Stimulated activated naive B cell treated with anti-CD40 and anti-IgM and Interleukin-4, amounts not matched to agents 10 μg/mL and 1 μg/mL and 100 μg/mL, for 72 hours (primary cell): ENCODE measurements around the gene CA12.

Experiments
- ATAC-seq, 2 donors: fragments of 150-1000 bp; cut with Tn5 transposase; replicated peaks; 2 replicates each; pipeline ENCODE4 v1.10.0; 2021; ENCODE audit warnings: moderate library complexity in 1 of 2
- DNase-seq: peaks from one replicate; pipeline ENCODE4 v3.0.0; 2021
- H3K27ac Mint-ChIP-seq: one replicate; pipeline ENCODE4 v1.8.0; 2022; ENCODE audit warnings: mild to moderate bottlenecking, mixed read lengths
- H3K27me3 Mint-ChIP-seq, 2 donors: one replicate each; pipeline ENCODE4 v1.8.0; 2022; ENCODE audit warnings: mixed read lengths in 2 of 2
- H3K36me3 Mint-ChIP-seq, 2 donors: one replicate each; pipeline ENCODE4 v1.8.0; 2022; ENCODE audit warnings: mixed read lengths in 2 of 2, mild to moderate bottlenecking in 1 of 2
- H3K4me1 Mint-ChIP-seq, 2 donors: one replicate each; pipeline ENCODE4 v1.8.0; 2022; ENCODE audit warnings: mixed read lengths in 2 of 2, mild to moderate bottlenecking in 1 of 2
- H3K4me3 Mint-ChIP-seq, 2 donors: one replicate each; pipeline ENCODE4 v1.8.0; 2022; ENCODE audit warnings: mild to moderate bottlenecking in 2 of 2, mixed read lengths in 2 of 2, moderate library complexity in 1 of 2
- H3K9me3 Mint-ChIP-seq, 2 donors: one replicate each; pipeline ENCODE4 v1.8.0; 2022; ENCODE audit warnings: mixed read lengths in 2 of 2, mild to moderate bottlenecking in 1 of 2

Gene CA12

DNA sequence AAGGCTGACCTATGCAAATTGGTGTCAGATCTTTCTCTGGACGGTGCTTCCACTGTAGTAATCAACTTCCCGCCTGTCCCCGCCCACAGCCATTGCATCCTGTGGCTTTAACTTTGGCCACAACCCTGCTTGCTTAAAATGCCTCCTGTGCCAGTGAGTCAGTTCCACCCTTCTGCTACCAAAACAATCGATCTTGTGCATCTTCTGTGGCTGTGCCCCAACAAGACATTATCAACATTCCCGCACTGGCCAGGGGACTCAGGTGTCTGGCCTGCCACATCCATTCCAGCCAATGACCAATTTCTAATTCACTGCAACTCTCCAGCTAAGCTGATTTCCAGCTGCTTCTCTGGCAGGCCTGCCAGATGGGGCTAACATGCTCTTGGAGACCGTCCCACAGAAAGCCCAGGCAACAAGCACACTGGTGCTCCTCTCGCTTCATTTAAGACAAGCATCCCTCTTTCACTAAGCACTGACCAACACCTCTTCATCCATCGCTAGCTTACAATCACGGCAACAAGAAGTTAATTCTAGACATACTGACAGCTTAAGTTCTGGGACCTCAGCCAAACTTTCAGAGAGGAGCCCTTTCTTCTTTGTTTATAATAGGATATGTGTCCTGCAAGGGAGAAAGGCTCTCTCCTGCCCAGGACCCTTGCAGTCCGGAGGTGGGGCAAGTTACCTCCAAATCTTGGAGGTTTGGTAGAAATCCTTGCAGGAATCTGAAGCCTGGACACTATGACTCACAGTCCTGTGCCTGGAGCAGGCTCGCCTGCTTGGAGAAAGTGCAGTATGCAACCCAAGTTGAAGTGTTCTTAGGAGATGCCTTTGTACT, 6.7 kb downstream of the CA12 start:
- H3K27ac Mint-ChIP-seq = no peak overlapping the region

DNA sequence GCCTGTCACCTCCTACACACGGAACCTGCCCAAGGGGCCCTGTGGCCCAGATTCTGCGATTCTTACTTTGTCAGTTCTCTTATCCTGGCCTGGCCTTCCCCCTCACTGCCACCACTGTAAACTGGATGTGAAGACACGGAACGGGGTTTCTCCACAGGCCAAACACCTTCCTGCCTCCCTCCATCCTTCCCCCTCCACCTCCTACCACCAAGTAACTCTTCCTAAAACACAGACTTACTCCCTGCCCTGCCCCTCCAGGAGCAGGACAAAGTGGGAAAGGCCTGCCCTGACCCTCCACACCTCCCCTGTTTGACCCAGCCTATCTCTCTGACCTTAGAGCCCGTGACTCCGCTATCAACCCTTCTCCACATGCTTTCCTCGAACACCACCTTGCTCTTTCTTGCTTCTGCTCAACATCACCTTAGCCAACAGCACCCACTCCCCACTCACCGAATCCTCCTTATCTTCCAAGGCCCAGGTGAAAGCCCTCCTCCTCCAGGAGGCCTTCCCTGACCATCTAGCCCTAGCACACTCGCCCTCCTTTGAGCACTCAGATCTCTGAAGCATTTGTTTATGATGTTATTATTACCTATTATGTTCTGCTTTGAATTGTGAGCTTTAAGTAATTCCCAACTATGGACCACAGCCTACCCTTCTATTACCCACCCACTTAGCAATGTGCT, 7.6 kb downstream of the CA12 start:
- no peak for DNase-seq
- no peaks in the 10 kb centered on the region for H3K9me3 Mint-ChIP-seq
- peaks cover 12 to 20% of the 10 kb centered on the region in 2 donors for H3K27me3 Mint-ChIP-seq
- H3K4me3 Mint-ChIP-seq = no peak overlapping the region
- no peak for ATAC-seq
- H3K27ac Mint-ChIP-seq = no peak overlapping the region
- H3K4me1 Mint-ChIP-seq = peaks cover 10 to 15% of the 10 kb centered on the region in 2 donors
- no peaks in the 10 kb centered on the region for H3K36me3 Mint-ChIP-seq

More for the DNA sequence above, 6.7 kb downstream of the CA12 start:
- DNase-seq (no peak), ATAC-seq (peak; percentile 52 to 56)
- no peaks in the 10 kb centered on the region for H3K9me3 Mint-ChIP-seq
- H3K4me1 Mint-ChIP-seq = peaks cover 11 to 17% of the 10 kb centered on the region in 2 donors
- peaks cover 17 to 27% of the 10 kb centered on the region in 2 donors for H3K27me3 Mint-ChIP-seq
- H3K36me3 Mint-ChIP-seq = no peaks in the 10 kb centered on the region
- H3K4me3 Mint-ChIP-seq = no peak overlapping the region

DNA sequence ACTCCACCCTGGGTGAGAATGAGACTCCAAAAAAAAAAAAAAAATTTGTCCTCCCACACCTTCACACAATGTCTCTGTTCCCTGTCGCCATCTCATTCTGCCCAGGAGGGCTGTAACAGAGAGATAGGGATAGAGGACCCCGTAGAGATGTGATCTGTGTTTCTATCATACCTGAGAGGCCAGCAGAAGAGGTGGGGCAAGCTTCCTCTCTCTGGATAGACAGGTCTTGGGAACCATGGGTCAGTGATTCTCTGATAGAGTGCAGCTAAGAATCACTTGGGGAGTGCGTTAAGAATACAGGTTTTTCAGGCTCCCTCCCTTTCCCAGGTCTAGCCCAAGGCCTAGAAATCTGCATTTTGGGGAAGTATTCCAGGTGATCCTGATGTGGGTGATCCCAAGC, 8.3 kb downstream of the CA12 start:
- H3K4me1 Mint-ChIP-seq = peaks cover 10 to 15% of the 10 kb centered on the region in 2 donors
- H3K36me3 Mint-ChIP-seq = no peaks in the 10 kb centered on the region
- H3K27ac Mint-ChIP-seq = no peak overlapping the region
- peaks cover 8 to 17% of the 10 kb centered on the region in 2 donors for H3K27me3 Mint-ChIP-seq
- no peaks in the 10 kb centered on the region for H3K9me3 Mint-ChIP-seq
- DNase-seq (no peak), ATAC-seq (no peak)
- H3K4me3 Mint-ChIP-seq = no peak overlapping the region

DNA sequence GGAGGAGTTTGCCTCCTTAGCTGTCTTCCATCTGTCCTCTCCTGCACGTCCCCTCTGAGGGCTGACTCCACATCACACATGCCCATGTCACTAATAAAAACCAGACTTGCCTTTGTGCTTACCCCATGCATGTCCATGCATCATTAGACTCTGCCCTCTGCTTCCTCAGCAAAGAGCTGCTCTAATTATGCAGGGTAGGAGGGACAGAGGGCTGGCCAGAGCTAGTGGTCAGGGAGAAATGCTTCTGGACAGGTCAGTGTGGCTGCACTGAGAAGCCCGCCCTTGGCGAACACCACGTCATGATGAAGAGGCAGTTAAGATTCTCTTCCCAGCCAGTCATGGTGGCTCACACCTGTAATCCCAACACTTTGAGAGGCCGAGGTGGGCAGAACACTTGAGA, 8.9 kb downstream of the CA12 start:
- no peak overlapping the region for H3K4me3 Mint-ChIP-seq
- no peak for ATAC-seq
- no peaks in the 10 kb centered on the region for H3K36me3 Mint-ChIP-seq
- H3K9me3 Mint-ChIP-seq = no peaks in the 10 kb centered on the region
- peaks cover 10 to 15% of the 10 kb centered on the region in 2 donors for H3K4me1 Mint-ChIP-seq
- H3K27ac Mint-ChIP-seq = no peak overlapping the region
- peaks cover 7 to 14% of the 10 kb centered on the region in 2 donors for H3K27me3 Mint-ChIP-seq
- DNase-seq = no peak

DNA sequence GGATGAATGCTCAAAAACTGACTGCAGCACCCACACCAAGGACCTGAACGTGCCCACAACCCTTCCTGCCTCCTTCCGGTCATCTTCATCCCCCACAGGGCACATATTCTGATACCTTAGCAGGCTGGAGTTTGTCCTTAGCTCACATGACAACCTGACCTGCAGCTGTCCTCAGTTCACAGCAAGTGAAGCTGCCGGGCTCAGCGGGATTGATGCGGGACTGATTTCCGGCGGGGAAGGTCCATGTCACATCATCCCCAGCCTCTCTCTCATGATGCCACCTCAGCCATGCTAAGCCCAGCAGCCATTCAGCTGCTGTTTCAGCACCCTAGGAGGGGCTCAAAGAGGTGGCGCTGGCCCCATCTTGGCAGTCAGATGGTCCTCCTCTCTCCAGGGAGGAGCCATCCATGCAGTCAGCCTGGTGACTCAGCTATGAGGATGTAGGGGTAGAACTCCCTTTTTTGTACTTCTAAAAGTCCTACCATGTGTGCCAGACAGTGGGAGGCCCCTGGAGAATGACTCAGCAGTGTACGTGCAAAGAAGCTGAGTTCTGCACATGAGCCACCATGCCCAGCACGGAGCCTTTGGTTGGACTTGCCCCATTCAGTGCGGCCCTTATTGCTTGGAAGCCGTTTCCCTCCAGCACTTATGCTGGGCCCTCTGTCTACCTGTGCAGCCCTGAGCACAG, 9.5 kb downstream of the CA12 start:
- H3K36me3 Mint-ChIP-seq = no peaks in the 10 kb centered on the region
- peak in 1 of 2 donors; percentile 30 for ATAC-seq
- peaks cover 3 to 10% of the 10 kb centered on the region in 2 donors for H3K27me3 Mint-ChIP-seq
- peaks cover 10 to 15% of the 10 kb centered on the region in 2 donors for H3K4me1 Mint-ChIP-seq
- no peak overlapping the region for H3K27ac Mint-ChIP-seq
- no peak for DNase-seq
- H3K4me3 Mint-ChIP-seq = no peak overlapping the region
- H3K9me3 Mint-ChIP-seq = no peaks in the 10 kb centered on the region

DNA sequence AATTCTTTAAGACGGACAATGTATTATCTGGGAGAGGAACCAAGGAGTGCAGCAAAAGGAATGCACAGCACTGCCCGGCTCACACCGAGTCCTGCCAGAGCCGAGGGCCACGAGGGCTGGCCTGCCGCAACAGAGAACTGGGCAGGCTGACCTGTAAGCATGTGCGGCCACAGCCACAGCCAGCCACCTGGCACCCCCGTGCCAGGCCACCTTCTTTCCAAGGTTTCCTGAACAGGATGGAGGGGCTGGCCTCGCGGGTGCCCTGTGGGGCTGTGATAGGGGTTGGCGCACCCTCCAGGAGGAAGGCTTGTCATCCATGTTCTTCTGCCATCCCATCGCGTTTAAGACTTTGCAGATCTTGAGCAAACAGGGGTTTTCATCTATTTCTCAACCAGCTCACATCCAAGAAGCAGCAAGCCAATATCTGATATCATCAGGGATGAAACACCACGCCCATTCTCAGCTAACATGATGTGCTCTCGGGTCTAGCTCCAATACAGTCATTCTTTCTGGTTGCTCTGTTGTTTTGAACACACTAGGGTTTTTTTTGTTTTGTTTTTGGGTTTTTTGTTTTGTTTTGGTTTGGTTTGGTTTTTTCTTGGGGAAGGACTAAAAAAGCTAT, 10.2 kb downstream of the CA12 start:
- H3K4me3 Mint-ChIP-seq = no peak overlapping the region
- peaks cover 0 to 3% of the 10 kb centered on the region in 2 donors for H3K27me3 Mint-ChIP-seq
- peaks cover 10 to 15% of the 10 kb centered on the region in 2 donors for H3K4me1 Mint-ChIP-seq

DNA sequence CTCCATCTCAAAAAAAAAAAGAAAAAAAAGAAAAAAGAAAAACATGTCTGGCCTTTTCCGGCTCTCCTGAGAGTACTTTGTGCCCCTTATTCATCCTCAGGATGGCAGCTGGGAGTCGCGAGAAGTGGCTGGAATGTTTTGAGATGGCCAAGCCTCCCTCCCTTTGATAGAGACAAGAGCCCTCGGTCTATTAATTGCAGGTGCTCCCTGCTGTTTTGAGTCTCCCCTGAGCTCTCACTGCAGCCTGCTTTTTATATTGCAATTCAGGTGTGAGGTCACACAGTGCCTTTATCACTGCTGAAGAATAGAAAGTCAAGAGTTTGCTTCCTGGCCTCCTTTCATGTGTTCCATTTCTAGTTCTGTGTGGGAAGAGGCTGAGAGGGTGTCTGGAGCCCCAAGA, 10.9 kb downstream of the CA12 start:
- DNase-seq (no peak), ATAC-seq (no peak)
- Mint-ChIP-seq H3K4me3 (no peak overlapping the region), H3K27ac (no peak overlapping the region), H3K27me3 (no peaks in the 10 kb centered on the region), H3K36me3 (no peaks in the 10 kb centered on the region), H3K4me1 (peaks cover 10 to 15% of the 10 kb centered on the region in 2 donors), H3K9me3 (no peaks in the 10 kb centered on the region)

More for the DNA sequence above, 10.2 kb downstream of the CA12 start:
- H3K9me3 Mint-ChIP-seq = no peaks in the 10 kb centered on the region
- no peak overlapping the region for H3K27ac Mint-ChIP-seq
- H3K36me3 Mint-ChIP-seq = no peaks in the 10 kb centered on the region
- ATAC-seq = no peak
- no peak for DNase-seq

DNA sequence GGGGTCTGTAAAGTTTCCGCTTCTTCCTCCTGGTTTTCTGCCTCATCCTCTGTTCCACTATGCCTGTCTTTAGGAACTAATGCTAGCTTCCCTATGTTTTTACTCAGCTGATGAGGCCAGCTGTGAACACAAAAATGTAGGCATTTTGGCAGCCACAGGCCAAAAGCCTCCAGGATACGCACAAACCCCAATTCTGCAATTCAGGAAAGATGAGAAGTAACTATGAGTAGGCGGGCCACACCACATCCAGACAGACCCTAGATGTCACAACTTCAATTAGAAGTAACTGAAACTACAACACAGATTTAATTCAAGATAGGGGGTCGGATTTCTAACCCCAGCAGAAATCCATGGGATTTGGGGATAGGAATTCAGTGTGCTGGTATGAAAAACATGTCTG, 11.9 kb downstream of the CA12 start:
- DNase-seq (no peak), ATAC-seq (no peak)
- Mint-ChIP-seq H3K4me3 (no peak overlapping the region), H3K27me3 (peaks cover 0 to 4% of the 10 kb centered on the region in 2 donors), H3K36me3 (no peaks in the 10 kb centered on the region), H3K9me3 (no peaks in the 10 kb centered on the region), H3K27ac (no peak overlapping the region), H3K4me1 (peaks cover 7 to 10% of the 10 kb centered on the region in 2 donors)

DNA sequence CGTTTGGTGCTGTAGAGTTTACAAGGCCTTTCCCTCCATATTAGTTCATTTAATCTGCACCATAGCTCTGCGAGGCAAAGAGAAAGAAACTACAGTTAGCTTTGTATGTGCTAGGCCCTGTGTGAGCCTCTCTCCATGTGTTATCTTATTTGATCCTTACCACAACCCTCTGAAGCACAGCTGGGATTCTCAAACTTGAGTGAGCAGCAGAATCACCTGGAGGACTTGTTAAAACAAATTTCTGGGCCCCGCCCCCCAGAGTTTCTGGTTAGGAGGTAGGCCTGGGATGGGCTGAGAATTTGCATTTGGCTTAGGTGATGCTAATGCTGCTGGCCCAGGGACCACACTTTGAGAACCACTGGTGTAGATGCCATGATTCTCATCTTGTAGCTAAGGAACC, 12.3 kb downstream of the CA12 start:
- Mint-ChIP-seq H3K36me3 (no peaks in the 10 kb centered on the region), H3K27me3 (peaks cover 0 to 4% of the 10 kb centered on the region in 2 donors), H3K9me3 (no peaks in the 10 kb centered on the region), H3K4me3 (no peak overlapping the region), H3K27ac (no peak overlapping the region), H3K4me1 (peaks cover 4 to 10% of the 10 kb centered on the region in 2 donors)
- DNase-seq = no peak
- ATAC-seq = no peak

DNA sequence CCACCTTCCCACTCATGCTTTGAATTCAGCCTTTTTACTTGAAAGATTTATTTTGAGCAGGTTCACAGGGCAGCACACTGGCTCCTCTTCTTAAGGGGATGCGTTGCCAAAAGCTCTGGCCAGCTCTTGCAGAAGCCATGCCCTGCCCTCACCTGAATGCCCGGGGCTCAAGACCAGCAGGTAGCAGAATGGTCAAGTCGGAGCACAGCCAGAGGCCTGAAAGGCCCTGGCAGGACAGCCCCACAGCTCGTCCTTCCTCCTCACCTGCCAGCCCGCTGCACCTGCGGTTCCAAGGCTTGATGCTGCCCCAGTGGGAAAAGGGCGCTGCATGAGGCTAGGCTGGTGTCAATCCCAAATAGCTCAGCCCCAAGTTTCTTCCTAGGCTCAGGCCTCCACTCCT, 13.1 kb downstream of the CA12 start:
- H3K27ac Mint-ChIP-seq = no peak overlapping the region

DNA sequence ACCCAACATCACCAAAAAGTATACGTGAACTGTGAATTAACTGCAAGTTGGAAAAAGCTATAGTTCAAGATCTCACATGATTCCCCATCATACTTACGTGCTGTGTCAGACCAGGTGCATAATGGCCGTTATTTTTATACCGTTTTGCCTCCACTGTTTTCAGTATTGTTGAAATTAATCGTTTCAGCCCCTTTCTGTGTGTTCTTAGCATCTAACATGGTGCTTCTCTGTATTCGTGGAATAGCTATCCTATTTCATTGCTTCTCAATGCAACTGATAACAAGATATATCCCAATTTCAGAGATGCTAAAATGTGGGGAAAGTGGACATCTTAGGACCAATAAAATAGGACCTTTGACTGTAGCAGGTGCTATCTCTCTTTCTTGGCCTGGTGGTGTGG, 13.7 kb downstream of the CA12 start:
- H3K27me3 Mint-ChIP-seq = peaks cover 0 to 4% of the 10 kb centered on the region in 2 donors
- DNase-seq (no peak), ATAC-seq (no peak)
- no peak overlapping the region for H3K4me3 Mint-ChIP-seq
- no peak overlapping the region for H3K27ac Mint-ChIP-seq
- peaks cover 6 to 12% of the 10 kb centered on the region in 2 donors for H3K4me1 Mint-ChIP-seq
- H3K9me3 Mint-ChIP-seq = no peaks in the 10 kb centered on the region
- H3K36me3 Mint-ChIP-seq = no peaks in the 10 kb centered on the region

More for the DNA sequence above, 13.1 kb downstream of the CA12 start:
- ATAC-seq = no peak
- no peaks in the 10 kb centered on the region for H3K9me3 Mint-ChIP-seq
- DNase-seq = no peak
- peaks cover 0 to 4% of the 10 kb centered on the region in 2 donors for H3K27me3 Mint-ChIP-seq
- no peak overlapping the region for H3K4me3 Mint-ChIP-seq
- H3K36me3 Mint-ChIP-seq = no peaks in the 10 kb centered on the region
- peaks cover 0 to 6% of the 10 kb centered on the region in 2 donors for H3K4me1 Mint-ChIP-seq

DNA sequence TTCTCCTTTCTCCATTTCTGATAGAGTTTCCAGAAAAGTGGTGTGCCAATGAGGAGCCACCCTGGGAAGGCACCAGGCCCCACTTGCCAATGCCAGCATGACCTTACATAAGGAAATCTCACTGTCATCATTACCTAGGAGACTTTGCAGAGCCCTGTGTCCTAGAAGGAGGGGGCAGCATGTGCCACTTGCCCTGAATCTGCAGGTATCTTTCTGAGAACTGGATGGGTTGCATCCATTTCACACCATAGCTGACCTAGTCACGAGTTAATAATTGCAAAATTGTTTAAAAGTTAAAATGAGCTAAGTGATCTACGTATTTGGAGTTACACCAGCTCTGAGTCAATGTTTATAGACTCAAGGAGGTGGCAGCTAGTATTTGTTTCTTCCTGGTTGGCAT, 14.3 kb downstream of the CA12 start:
- H3K4me3 Mint-ChIP-seq = no peak overlapping the region
- no peak for DNase-seq
- H3K27ac Mint-ChIP-seq = no peak overlapping the region
- H3K27me3 Mint-ChIP-seq = peaks cover 0 to 4% of the 10 kb centered on the region in 2 donors
- no peaks in the 10 kb centered on the region for H3K36me3 Mint-ChIP-seq
- ATAC-seq = no peak
- peaks cover 7 to 17% of the 10 kb centered on the region in 2 donors for H3K4me1 Mint-ChIP-seq
- H3K9me3 Mint-ChIP-seq = no peaks in the 10 kb centered on the region

DNA sequence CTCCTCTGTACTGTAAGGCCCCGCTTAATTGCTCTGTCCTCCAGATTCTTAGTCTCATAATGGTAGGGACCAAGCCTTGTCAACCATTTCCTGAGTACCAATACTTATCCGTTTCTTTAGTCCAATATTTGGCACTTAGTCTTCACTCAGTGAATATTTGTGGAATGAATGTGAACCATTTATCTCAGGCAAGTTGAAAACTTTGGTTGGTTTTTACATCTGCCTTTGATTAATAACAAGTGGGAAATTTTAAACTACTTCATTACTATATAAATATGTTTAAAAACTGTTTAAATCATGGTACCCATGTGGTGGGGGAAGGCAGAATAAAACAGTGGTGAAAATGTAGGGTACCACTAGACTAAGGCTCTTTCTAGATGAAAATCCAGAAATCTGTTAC, 15.2 kb downstream of the CA12 start:
- Mint-ChIP-seq H3K4me3 (no peak overlapping the region), H3K9me3 (no peaks in the 10 kb centered on the region), H3K4me1 (peaks cover 11 to 25% of the 10 kb centered on the region in 2 donors), H3K27ac (no peak overlapping the region), H3K27me3 (peaks cover 2 to 4% of the 10 kb centered on the region in 2 donors), H3K36me3 (no peaks in the 10 kb centered on the region)
- DNase-seq = no peak
- no peak for ATAC-seq

DNA sequence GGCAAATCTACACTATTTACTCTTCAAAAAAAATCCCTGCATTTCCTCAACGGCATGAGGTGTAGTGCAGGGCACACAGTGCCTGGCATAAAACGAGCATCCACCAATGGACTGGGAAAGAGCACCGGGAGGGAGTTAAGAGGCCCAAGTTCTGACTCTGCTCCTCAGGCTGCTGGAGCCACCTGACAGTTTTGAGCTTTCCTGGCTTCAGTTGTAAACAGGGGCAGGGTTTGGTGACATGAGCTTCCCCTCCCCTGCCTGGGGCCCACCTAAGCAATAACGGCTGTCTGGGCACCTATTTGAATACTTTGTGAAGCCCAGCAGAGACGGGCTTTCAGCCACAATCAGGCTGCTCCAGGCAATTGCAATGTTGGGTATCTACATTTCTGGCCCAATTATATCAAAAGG, 16.4 kb downstream of the CA12 start:
- Mint-ChIP-seq H3K36me3 (no peaks in the 10 kb centered on the region), H3K4me3 (no peak overlapping the region), H3K27me3 (peaks cover 4 to 5% of the 10 kb centered on the region in 2 donors), H3K27ac (peak overlapping the region; percentile 4), H3K9me3 (no peaks in the 10 kb centered on the region), H3K4me1 (peaks cover 14 to 28% of the 10 kb centered on the region in 2 donors)
- no peak for ATAC-seq
- DNase-seq = no peak
